ENCODE results near the gene GLG1.

GLG1 gene

DNA sequence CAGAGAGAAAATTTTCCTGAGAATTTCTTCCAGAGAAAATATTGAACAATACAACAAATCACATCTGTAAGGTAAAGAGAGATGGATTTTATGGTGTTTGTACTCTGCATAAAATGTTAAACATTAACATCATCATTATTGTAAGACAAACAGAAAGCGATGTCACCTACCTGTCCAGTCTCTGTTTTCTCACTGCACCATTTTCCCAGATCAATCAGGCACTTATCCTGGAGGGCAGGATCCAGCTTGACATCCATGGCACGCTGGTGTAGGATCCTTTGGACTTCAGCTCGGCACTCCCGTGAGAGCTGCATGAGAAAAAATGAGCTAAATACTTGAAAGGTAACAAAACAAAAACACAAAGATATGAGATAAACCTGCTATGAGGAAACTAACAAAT is 129.7 kb downstream of the GLG1 start:
- DNase-seq (ENCODE audit: low read depth, low spot score), result no peak
- in situ Hi-C loops (cut with HindIII; ENCODE audit: low sequenced_read_pairs), result no loop called here
- TF ChIP-seq, protein P1, sequence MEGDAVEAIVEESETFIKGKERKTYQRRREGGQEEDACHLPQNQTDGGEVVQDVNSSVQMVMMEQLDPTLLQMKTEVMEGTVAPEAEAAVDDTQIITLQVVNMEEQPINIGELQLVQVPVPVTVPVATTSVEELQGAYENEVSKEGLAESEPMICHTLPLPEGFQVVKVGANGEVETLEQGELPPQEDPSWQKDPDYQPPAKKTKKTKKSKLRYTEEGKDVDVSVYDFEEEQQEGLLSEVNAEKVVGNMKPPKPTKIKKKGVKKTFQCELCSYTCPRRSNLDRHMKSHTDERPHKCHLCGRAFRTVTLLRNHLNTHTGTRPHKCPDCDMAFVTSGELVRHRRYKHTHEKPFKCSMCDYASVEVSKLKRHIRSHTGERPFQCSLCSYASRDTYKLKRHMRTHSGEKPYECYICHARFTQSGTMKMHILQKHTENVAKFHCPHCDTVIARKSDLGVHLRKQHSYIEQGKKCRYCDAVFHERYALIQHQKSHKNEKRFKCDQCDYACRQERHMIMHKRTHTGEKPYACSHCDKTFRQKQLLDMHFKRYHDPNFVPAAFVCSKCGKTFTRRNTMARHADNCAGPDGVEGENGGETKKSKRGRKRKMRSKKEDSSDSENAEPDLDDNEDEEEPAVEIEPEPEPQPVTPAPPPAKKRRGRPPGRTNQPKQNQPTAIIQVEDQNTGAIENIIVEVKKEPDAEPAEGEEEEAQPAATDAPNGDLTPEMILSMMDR (IDR thresholded peaks at IDR 0.05; ENCODE audit: low read depth, low read length), result no peak
- H3K4me3 ChIP-seq (ENCODE audit: low read depth, low read length), result no peak overlapping the region

DNA sequence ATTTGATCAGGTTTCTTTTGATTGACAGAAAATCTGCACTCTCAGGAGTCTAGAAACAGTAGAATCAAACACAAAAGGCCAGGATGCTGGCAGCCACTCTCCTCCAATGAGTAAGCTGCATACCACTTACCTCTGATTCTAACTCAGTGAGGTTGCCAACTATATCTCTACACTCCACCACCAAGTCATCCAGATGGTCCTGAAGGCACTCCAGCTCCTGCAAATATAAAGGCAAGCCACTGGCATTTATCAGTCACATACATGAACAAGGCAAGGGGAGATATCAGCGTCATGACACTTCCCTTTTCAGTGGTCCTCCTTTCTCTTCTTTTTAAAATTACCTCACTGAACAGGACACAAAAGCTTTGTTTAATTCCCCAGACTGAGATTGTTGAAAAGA is 132.5 kb downstream of the GLG1 start:
- no peak overlapping the region for H3K4me3 ChIP-seq (ENCODE audit: low read depth, low read length)
- in situ Hi-C loops (cut with HindIII; ENCODE audit: low sequenced_read_pairs), result no loop called here
- DNase-seq (ENCODE audit: low read depth, low spot score), result no peak
- TF ChIP-seq, protein P1 (IDR thresholded peaks at IDR 0.05; ENCODE audit: low read depth, low read length), result no peak

DNA sequence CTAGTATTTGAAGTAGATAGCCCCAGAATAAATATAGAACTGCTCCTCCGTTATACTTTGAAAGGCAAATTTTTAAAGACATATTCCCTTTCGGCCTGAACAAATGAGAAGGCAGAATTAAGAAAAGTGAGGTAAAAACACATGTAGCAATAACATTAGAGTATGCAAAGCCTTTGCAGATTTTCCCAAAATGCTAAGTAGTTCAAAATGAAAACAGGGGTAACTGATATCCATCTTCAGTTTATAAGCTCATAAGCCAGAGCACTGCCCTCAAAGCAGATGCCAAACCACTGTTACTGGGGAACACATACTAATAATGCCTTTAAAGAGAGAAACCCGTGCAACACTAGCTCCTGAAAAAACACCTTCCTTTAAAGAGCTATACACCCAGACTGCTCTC is 134.4 kb downstream of the GLG1 start:
- in situ Hi-C loops (cut with HindIII; ENCODE audit: low sequenced_read_pairs), result no loop called here
- TF ChIP-seq, protein P1 (IDR thresholded peaks at IDR 0.05; ENCODE audit: low read depth, low read length), result no peak
- no peak for DNase-seq (ENCODE audit: low read depth, low spot score)
- H3K4me3 ChIP-seq (ENCODE audit: low read depth, low read length), result no peak overlapping the region

DNA sequence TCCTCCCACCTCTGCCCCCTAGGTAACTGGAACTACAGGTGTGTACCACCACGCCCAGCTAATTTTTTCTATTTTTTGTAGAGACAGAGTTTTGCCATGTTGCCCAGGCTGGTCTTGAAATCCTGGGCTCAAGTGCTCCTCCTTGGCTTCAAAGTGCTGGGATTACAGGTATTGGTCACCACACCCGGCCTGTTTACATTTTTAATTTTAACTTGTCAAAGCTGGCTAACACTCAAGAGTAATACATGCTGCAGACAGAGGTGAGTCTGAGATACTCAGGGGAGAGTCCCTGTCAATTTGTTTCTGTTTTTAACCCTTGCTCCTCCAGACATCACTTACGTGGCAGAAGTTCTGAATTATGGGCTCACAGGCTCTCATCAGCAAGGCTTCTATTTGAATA is 134.9 kb downstream of the GLG1 start:
- no peak overlapping the region for H3K4me3 ChIP-seq (ENCODE audit: low read depth, low read length)
- TF ChIP-seq, protein P1 (IDR thresholded peaks at IDR 0.05; ENCODE audit: low read depth, low read length), result no peak
- DNase-seq (ENCODE audit: low read depth, low spot score), result no peak
- in situ Hi-C loops (cut with HindIII; ENCODE audit: low sequenced_read_pairs), result no loop called here

DNA sequence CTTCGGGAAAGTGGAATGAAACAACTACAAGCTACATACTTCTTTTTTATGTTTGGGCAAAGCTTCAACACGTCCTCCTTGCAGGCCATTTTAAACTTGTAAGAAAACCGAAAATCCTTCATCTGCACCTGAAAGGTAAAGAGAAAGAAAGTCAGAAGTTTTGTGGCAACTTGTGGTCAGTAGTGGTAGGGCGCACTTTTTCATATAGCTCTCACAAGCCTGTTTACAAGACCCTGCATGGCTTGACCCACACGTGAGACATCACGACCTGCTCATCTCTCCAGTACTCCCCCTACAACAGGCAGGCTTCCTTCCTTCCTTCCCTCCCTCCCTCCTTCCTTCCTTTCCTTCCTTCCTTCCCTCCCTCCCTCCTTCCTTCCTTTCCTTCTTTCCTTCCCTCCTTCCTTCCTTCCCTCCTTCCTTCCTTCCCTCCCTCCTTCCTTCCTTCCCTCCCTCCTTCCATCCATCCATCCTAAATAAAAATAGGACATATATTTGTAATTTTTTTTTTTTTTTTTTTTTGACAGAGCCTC is 136.9 kb downstream of the GLG1 start:
- DNase-seq (ENCODE audit: low read depth, low spot score), result no peak
- in situ Hi-C loops (cut with HindIII; ENCODE audit: low sequenced_read_pairs), result no loop called here
- no peak overlapping the region for H3K4me3 ChIP-seq (ENCODE audit: low read depth, low read length)
- TF ChIP-seq, protein P1 (IDR thresholded peaks at IDR 0.05; ENCODE audit: low read depth, low read length), result no peak

DNA sequence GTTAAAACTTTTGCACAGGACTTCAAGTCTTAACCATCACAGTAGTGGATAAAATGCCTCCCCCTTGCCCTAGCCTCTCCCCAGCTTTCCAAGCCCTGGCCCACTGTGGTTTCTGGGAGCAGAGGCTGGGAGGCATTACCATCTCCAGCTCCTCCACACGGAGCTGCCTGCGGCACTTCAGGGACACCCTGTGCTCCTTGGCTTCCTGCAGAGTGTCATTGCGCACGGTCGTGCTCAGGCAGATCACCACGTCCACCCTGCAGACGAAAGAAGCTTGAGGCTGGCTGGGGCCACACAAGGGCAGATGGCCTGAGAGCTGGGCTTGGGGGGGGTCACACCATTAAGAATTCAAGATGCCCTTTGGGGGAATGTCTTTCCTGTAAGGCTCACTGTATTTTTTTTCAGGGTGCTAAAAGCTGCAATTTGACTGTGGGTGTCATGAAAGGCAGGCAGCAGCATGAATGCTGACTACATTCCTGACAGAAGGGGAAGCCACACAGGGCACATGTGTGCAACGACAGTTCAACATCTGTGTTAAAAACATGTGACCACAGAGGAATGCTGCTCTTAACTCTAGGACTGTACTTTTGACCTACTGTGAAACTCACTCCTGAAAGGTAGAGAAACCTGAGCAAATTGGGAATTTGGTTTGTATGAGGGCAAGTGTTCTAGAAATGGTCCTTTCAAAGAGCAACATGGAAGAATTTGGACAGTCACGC is 137.9 kb downstream of the GLG1 start:
- TF ChIP-seq, protein P1 (IDR thresholded peaks at IDR 0.05; ENCODE audit: low read depth, low read length), result no peak
- no peak for DNase-seq (ENCODE audit: low read depth, low spot score)
- in situ Hi-C loops (cut with HindIII; ENCODE audit: low sequenced_read_pairs), result no loop called here

More for the DNA sequence above, 137.9 kb downstream of the GLG1 start:
- no peak overlapping the region for H3K4me3 ChIP-seq (ENCODE audit: low read depth, low read length)

Measured in astrocyte of the spinal cord (primary cell).